Measurements from ENCODE around the gene ARHGEF17.

DNA sequence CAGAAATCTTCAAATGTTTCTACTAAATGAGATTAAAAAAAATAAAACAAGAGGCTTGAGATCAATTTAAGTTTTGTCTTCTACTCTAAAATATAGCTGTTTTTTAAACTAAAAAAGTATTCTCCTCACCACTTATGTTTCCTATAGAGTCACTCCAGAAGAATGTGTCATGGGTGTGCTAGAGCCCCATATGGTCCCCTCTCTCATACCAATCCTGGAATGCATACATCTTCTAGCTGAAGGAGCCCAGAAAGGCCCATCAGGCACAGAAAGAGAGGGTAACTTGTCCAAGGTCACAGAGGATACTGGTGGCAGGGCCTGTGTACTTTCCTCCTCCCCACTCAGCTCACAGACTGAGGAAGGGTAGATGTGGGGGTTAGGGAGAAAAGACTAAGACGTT, 102.6 kb downstream of the ARHGEF17 start:
- TF ChIP-seq CTCF (conservative IDR thresholded peaks at IDR 0.05 in 1 of 2, IDR thresholded peaks at IDR 0.05 in 1 of 2; ENCODE audit: low read depth in 1 of 2, low read length in 2 of 2) (no peak), EZH2 (IDR thresholded peaks at IDR 0.05; ENCODE audit: low read length, missing control alignments) (no peak)
